GM21360 (cell line): ENCODE measurements around the gene PGBD5.

Experiments
- ATAC-seq: cut with Tn5 transposase; IDR thresholded peaks from one replicate; pipeline ENCODE4 v1.9.1; 2021; ENCODE audit warnings: mild to moderate bottlenecking, moderate library complexity; ENCODE audit not compliant: unreplicated experiment

PGBD5 gene

DNA sequence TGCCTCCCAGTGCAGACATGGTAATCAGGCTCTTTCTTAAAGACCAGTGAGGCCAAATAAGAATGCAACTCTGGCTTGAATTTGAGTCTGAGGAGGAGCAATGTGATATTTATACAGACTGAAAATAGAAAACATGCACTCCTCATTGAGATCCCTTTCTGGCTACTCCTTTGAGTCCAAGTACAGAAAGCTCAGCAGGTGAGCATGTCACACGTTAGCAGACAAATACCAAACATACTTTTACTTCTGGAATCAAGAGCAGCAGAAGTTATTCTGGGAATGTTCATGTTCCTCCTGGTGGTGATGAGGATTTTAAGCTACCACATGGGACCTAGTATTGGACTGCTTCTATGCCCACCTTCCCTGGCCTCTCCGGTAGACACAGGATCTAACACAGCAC is 48.3 kb downstream of the PGBD5 start:
- no peak for ATAC-seq

DNA sequence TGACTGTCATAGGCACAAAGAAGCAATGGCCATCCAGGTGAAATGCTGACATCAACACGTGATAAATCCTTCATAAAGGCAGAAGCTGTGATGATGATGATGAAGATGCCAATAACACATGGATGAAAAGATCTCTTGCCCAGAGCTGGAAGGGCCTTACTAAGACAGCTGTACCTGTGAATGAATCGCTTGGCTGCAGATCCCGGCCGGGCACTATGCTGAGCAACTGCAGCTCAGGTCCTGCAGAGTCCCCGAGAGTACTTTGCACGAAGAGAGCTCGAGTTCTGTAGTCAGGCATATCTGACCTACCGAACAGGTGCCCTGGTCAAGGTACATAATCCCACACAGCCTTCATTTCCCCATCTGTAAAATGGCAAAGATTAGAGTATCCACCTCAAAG is 48.8 kb downstream of the PGBD5 start:
- no peak for ATAC-seq

GRCh38 chr1:230376296-230376695 is 49.8 kb downstream of the PGBD5 start:
- ATAC-seq: no peak

GRCh38 chr1:230375780-230376179 is 50.4 kb downstream of the PGBD5 start:
- no peak for ATAC-seq

GRCh38 chr1:230375147-230375546 is 51.0 kb downstream of the PGBD5 start:
- no peak for ATAC-seq

DNA sequence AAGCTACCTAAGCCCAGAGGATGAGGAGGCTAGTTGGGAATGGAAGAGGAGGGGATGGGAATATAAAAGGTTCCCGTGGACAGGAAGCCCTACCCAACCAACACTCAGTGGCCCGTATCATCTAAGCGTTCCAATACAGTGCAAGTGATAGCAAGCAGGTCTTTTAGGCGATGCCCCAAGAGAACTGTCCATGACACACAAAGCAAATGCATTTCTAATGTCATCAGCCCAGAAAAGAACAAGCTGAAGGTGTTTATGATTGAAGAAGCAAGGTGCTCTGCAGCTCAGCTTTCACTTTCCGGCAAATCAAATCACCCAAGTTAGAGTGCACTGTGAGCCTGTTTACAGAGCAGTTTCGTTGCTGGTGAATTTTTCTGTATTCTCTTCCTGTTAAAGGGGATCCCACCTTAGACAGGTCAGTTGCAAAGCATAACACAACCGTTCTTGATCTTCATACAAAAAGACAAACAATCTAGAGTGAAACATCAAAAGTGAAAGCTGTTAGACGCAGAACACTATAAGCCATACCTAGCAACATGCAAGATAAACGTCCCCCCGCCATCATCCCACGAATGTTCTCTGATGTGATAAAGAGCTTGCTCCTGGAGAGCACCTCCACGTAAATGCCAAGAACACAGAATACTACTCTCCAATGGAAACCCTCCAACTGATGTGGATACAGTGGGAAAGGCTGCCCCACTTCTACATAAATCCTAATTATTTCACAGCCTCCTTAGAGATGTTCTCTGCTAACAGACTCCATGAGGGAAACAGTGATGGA is 54.0 kb downstream of the PGBD5 start:
- ATAC-seq: no peak

- ATAC-seq: no peak
Measured at GRCh38 chr1:230370109-230370508, 56.0 kb downstream of the PGBD5 start.

- ATAC-seq: no peak
Measured at GRCh38 chr1:230368871-230369270, 57.3 kb downstream of the PGBD5 start.

GRCh38 chr1:230368363-230368762 is 57.8 kb downstream of the PGBD5 start:
- ATAC-seq: no peak

GRCh38 chr1:230366504-230366915 is 59.6 kb downstream of the PGBD5 start:
- no peak for ATAC-seq

GRCh38 chr1:230365723-230366307 is 60.3 kb downstream of the PGBD5 start:
- no peak for ATAC-seq

DNA sequence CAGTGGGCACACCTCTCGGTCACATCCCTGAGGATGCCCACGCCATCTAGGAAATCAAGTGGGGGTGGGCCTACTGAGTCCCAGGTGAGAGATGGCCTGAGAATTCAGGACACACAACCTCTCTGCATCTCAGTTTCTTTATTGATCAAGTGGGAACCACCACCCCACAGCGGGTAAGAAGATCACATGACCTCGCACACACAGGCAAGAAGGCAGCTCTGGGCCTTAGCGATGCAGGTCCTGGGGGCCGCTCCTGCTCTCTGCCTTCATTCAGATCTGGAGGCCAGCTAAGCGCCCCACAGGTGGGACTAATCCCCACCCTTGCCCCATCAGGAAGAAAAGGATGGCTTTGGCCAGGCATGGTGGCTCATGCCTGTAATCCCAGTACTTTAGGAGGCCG is 63.2 kb downstream of the PGBD5 start:
- no peak for ATAC-seq

- no peak for ATAC-seq
Measured at GRCh38 chr1:230361941-230362340, 64.2 kb downstream of the PGBD5 start.

GRCh38 chr1:230359992-230360668 is 66.0 kb downstream of the PGBD5 start:
- no peak for ATAC-seq

GRCh38 chr1:230356869-230357794 is 69.0 kb downstream of the PGBD5 start:
- ATAC-seq: no peak

GRCh38 chr1:230356190-230356589 is 69.9 kb downstream of the PGBD5 start:
- no peak for ATAC-seq

GRCh38 chr1:230355594-230355993 is 70.5 kb downstream of the PGBD5 start:
- no peak for ATAC-seq

DNA sequence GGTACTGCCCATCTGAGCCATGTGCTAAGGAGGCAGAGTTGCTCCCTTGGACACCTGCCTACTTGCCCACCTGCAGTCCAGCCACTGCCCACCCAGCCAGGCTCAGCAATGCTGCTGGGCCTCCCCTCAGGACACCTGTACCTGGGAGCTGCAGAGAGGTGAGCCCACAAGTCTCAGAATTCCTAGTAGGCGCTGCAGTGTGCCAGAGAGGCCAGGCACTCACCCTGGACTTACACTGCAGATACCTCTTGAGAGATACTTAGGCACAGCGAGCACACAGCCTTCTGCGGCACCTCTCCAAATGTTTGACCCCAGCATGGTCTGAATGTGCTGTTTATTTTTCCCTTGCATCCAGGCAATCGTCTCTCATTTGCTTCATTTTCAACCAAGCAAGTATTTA is 71.0 kb downstream of the PGBD5 start:
- ATAC-seq: no peak

GRCh38 chr1:230354005-230354404 is 72.1 kb downstream of the PGBD5 start:
- no peak for ATAC-seq

GRCh38 chr1:230352537-230352936 is 73.6 kb downstream of the PGBD5 start:
- ATAC-seq: no peak

- no peak for ATAC-seq
Measured at GRCh38 chr1:230351983-230352382, 74.1 kb downstream of the PGBD5 start.
